H1 (cell line): Measurements from ENCODE around the gene ATP11A. TPM values are rescaled to one million over a fixed set of nuclear protein-coding genes. Genes with fewer than 3 reads are reported as not detected.

Source experiments
- CTCF ChIA-PET: fragments of 300-600 bp; sonication (Branson Sonifier 250); formaldehyde crosslinking; loops from one replicate; lab custom pipeline; 2021; ENCODE audit not compliant: partially characterized antibody; lab: Charles Lee
- POLR2A ChIA-PET: fragments of 300-600 bp; sonication (Branson Sonifier 250); formaldehyde crosslinking; loops from one replicate; lab custom pipeline; 2021; ENCODE audit warnings: inconsistent platforms; ENCODE audit not compliant: partially characterized antibody; lab: Charles Lee
- DNase-seq, 2 experiments: peaks; one replicate each; pipeline versions ENCODE4 v3.0.0 to v3.0.0-alpha.2; 2010 to 2022; ENCODE audit warnings: low spot score in 2 of 2, low read depth in 1 of 2, mixed read lengths in 1 of 2
- FAIRE-seq: peaks from 2 replicates; lab custom pipeline; 2011; peaks lifted over from hg19 to GRCh38; lab: Jason Lieb, UNC
- H2AFZ ChIP-seq: 2 replicates; pipeline ENCODE4 v1.8.1; 2012; ENCODE audit warnings: low read length, inconsistent platforms
- H2AK5ac ChIP-seq: 2 replicates; pipeline ENCODE4 v1.6.1; 2013; ENCODE audit warnings: low read depth, low read length
- H2BK120ac ChIP-seq: replicated peaks from 2 replicates; pipeline ENCODE3; 2013; ENCODE audit warnings: low read depth, low read length, inconsistent platforms
- H2BK12ac ChIP-seq: 2 replicates; pipeline ENCODE4 v1.6.1; 2013; ENCODE audit warnings: low read depth, low read length
- H2BK15ac ChIP-seq: 2 replicates; pipeline ENCODE4 v1.6.1; 2013; ENCODE audit warnings: low read length
- H2BK20ac ChIP-seq: 2 replicates; pipeline ENCODE4 v1.6.1; 2013; ENCODE audit warnings: low read length
- H2BK5ac ChIP-seq: 2 replicates; pipeline ENCODE4 v1.6.1; 2013; ENCODE audit warnings: low read depth, low read length
- H3K14ac ChIP-seq: 2 replicates; pipeline ENCODE4 v1.6.1; 2013; ENCODE audit warnings: inconsistent platforms; ENCODE audit not compliant: insufficient read length
- H3K18ac ChIP-seq: 2 replicates; pipeline ENCODE4 v1.6.1; 2013; ENCODE audit warnings: low read length; ENCODE audit errors: extremely low read depth
- H3K23ac ChIP-seq: 2 replicates; pipeline ENCODE4 v1.6.1; 2013; ENCODE audit warnings: inconsistent platforms; ENCODE audit not compliant: insufficient read length
- H3K23me2 ChIP-seq: 2 replicates; pipeline ENCODE4 v1.6.1; 2013; ENCODE audit warnings: low read depth, low read length
- H3K27ac ChIP-seq: 2 replicates; pipeline ENCODE4 v1.6.1; 2011; ENCODE audit warnings: low read depth, low read length, inconsistent platforms
- H3K27me3 ChIP-seq, 4 experiments: replicated peaks in 1 of 4; 1 replicate in 1 of 4; 2 replicates in 3 of 4; pipeline versions ENCODE4 v1.6.1 to v1.8.1; 2011 to 2013; ENCODE audit warnings: low read length in 3 of 4, mild to moderate bottlenecking in 3 of 4, inconsistent platforms in 2 of 4, mixed read lengths in 2 of 4, moderate library complexity in 1 of 4; ENCODE audit not compliant: control insufficient read depth in 3 of 4, insufficient read depth in 3 of 4; ENCODE audit errors: extremely low read depth in 1 of 4
- H3K36me3 ChIP-seq, 4 experiments: 2 replicates each; pipeline versions ENCODE4 v1.6.1 to v1.8.1; 2011 to 2013; ENCODE audit warnings: mild to moderate bottlenecking in 4 of 4, low read length in 3 of 4, moderate library complexity in 2 of 4, control low read depth in 1 of 4, inconsistent platforms in 1 of 4; ENCODE audit not compliant: insufficient read depth in 4 of 4, control insufficient read depth in 2 of 4
- H3K4ac ChIP-seq: replicated peaks from 2 replicates; pipeline ENCODE3; 2013; ENCODE audit warnings: low read length, low read depth, mixed read lengths, inconsistent platforms; ENCODE audit not compliant: insufficient read length
- H3K4me1 ChIP-seq, 4 experiments: replicated peaks in 1 of 4; 1 replicate in 1 of 4; 2 replicates in 3 of 4; pipeline versions ENCODE4 v1.6.1 to v1.8.1; 2011 to 2013; ENCODE audit warnings: low read length in 3 of 4, inconsistent platforms in 2 of 4, mixed read lengths in 1 of 4; ENCODE audit not compliant: insufficient read depth in 4 of 4, control insufficient read depth in 3 of 4
- H3K4me2 ChIP-seq, 2 experiments: 2 replicates each; pipeline versions ENCODE4 v1.6.1 to v1.8.1; 2011 to 2013; ENCODE audit warnings: low read depth in 2 of 2, low read length in 2 of 2, control low read depth in 1 of 2, inconsistent platforms in 1 of 2, mild to moderate bottlenecking in 1 of 2; ENCODE audit not compliant: insufficient read depth in 1 of 2
- H3K4me3 ChIP-seq, 4 experiments: fragments of 200-600, 300-600 bp in 1 of 4; sonication (generic), shearing (Covaris generic), sonication (Bioruptor Twin) in 1 of 4; 2 replicates each; pipeline versions ENCODE4 v1.5.1 to v1.8.1; 2011 to 2016; ENCODE audit warnings: low read length in 4 of 4, low read depth in 3 of 4, control low read depth in 2 of 4, inconsistent platforms in 2 of 4, mild to moderate bottlenecking in 2 of 4, mixed read lengths in 1 of 4, moderate library complexity in 1 of 4; ENCODE audit not compliant: insufficient read depth in 2 of 4; ENCODE audit errors: extremely low read depth in 1 of 4
- H3K56ac ChIP-seq: replicated peaks from 2 replicates; pipeline ENCODE3; 2013; ENCODE audit warnings: low read depth, mild to moderate bottlenecking, mixed read lengths, low read length, inconsistent platforms; ENCODE audit not compliant: insufficient read length
- H3K79me1 ChIP-seq: 2 replicates; pipeline ENCODE4 v1.6.1; 2013; ENCODE audit warnings: low read depth, low read length, control low read depth
- H3K79me2 ChIP-seq, 2 experiments: 2 replicates each; pipeline versions ENCODE4 v1.6.1 to v1.8.1; 2012 to 2013; ENCODE audit warnings: low read length in 2 of 2, mild to moderate bottlenecking in 2 of 2, inconsistent platforms in 1 of 2; ENCODE audit not compliant: insufficient read depth in 2 of 2, control insufficient read depth in 1 of 2
- H3K9ac ChIP-seq, 4 experiments: replicated peaks in 1 of 4; 1 replicate in 1 of 4; 2 replicates in 3 of 4; pipeline versions ENCODE4 v1.6.1 to v1.8.1; 2011 to 2013; ENCODE audit warnings: low read depth in 3 of 4, low read length in 3 of 4, control low read depth in 2 of 4, mild to moderate bottlenecking in 2 of 4, moderate library complexity in 2 of 4, inconsistent platforms in 1 of 4; ENCODE audit errors: extremely low read depth in 1 of 4
- H3K9me3 ChIP-seq, 2 experiments: 2 replicates each; pipeline versions ENCODE4 v1.6.1 to v1.8.1; 2012 to 2013; ENCODE audit warnings: mild to moderate bottlenecking in 2 of 2, moderate library complexity in 2 of 2, control low read depth in 1 of 2, inconsistent platforms in 1 of 2, low read depth in 1 of 2, low read length in 1 of 2, mixed read lengths in 1 of 2; ENCODE audit not compliant: insufficient read depth in 2 of 2
- H4K20me1 ChIP-seq, 2 experiments: replicated peaks in 1 of 2; 2 replicates each; pipeline versions ENCODE3 to v1.8.1; 2011 to 2013; ENCODE audit warnings: inconsistent platforms in 2 of 2, low read length in 2 of 2, mild to moderate bottlenecking in 1 of 2; ENCODE audit not compliant: insufficient read depth in 2 of 2, control insufficient read depth in 1 of 2
- H4K5ac ChIP-seq: 2 replicates; pipeline ENCODE4 v1.6.1; 2013; ENCODE audit warnings: low read length, low read depth, mixed read lengths, inconsistent platforms; ENCODE audit not compliant: insufficient read length
- H4K8ac ChIP-seq: 2 replicates; pipeline ENCODE4 v1.8.0; 2013; ENCODE audit warnings: mild to moderate bottlenecking, moderate library complexity, low read length, inconsistent platforms; ENCODE audit not compliant: insufficient read depth; ENCODE audit errors: extremely low read depth
- H4K91ac ChIP-seq: replicated peaks from 2 replicates; pipeline ENCODE3; 2013; ENCODE audit warnings: low read length, mixed read lengths, inconsistent platforms; ENCODE audit not compliant: insufficient read length
- CEBPB ChIP-seq: IDR thresholded peaks from 2 replicates; pipeline ENCODE4 v1.6.1; 2012; ENCODE audit warnings: low read depth, low read length
- EP300 ChIP-seq, 2 experiments: IDR thresholded peaks; 1 replicate in 1 of 2; 2 replicates in 1 of 2; pipeline ENCODE4 v1.6.1; 2011 to 2012; ENCODE audit warnings: low read depth in 2 of 2, low read length in 2 of 2, mild to moderate bottlenecking in 2 of 2, borderline replicate concordance in 1 of 2, inconsistent platforms in 1 of 2, moderate library complexity in 1 of 2
- EZH2 ChIP-seq: fragments of 200-600 bp; sonication (generic); IDR thresholded peaks from 2 replicates; pipeline ENCODE4 v1.7.1; 2012; ENCODE audit warnings: low read depth, mild to moderate bottlenecking, moderate library complexity, low read length, inconsistent platforms; ENCODE audit not compliant: severe bottlenecking
- FOSL1 ChIP-seq: IDR thresholded peaks from 2 replicates; pipeline ENCODE4 v1.6.1; 2011; ENCODE audit warnings: mild to moderate bottlenecking, low read depth, low read length, moderate library complexity; ENCODE audit not compliant: insufficient read depth
- JUND ChIP-seq: IDR thresholded peaks from 2 replicates; pipeline ENCODE4 v1.6.1; 2011; ENCODE audit warnings: mild to moderate bottlenecking, improper control_type of control experiment, low read length
- NRF1 ChIP-seq: IDR thresholded peaks from 2 replicates; pipeline ENCODE4 v1.6.1; 2011; ENCODE audit warnings: mild to moderate bottlenecking, low read depth, low read length, improper control_type of control experiment
- POLR2A ChIP-seq, 2 experiments: IDR thresholded peaks; 1 replicate in 1 of 2; 2 replicates in 1 of 2; pipeline ENCODE4 v1.6.1; 2011; ENCODE audit warnings: low read depth in 2 of 2, low read length in 2 of 2, mild to moderate bottlenecking in 2 of 2; ENCODE audit errors: control extremely low read depth in 1 of 2
- POU5F1 ChIP-seq: IDR thresholded peaks from 2 replicates; pipeline ENCODE4 v1.6.1; 2011; ENCODE audit warnings: low read depth, mild to moderate bottlenecking, low read length, moderate library complexity
- SIX5 ChIP-seq: IDR thresholded peaks from 2 replicates; pipeline ENCODE4 v1.6.1; 2011; ENCODE audit warnings: mild to moderate bottlenecking, low read depth, low read length
- TAF1 ChIP-seq: IDR thresholded peaks from 2 replicates; pipeline ENCODE4 v1.6.1; 2011; ENCODE audit warnings: mild to moderate bottlenecking, low read depth, low read length
- TAF7 ChIP-seq: optimal IDR thresholded peaks from 2 replicates; pipeline ENCODE3; 2011; ENCODE audit warnings: low read depth, mild to moderate bottlenecking, inconsistent platforms, low read length, moderate library complexity, borderline replicate concordance
- TCF12 ChIP-seq: IDR thresholded peaks from 2 replicates; pipeline ENCODE4 v1.6.1; 2011; ENCODE audit warnings: low read depth, mild to moderate bottlenecking, low read length
- WGBS, 2 experiments: shearing (Covaris generic) in 1 of 2; methylation state at CpG; one replicate each; pipeline versions ENCODE4 v1.1.6 to v1.1.7; 2013 to 2015; ENCODE audit warnings: low lambda C conversion rate in 2 of 2, mixed read lengths in 2 of 2, inconsistent platforms in 1 of 2, low coverage in 1 of 2, missing lambda C conversion rate in 1 of 2; ENCODE audit not compliant: insufficient replicate concordance in 2 of 2, insufficient coverage in 1 of 2, insufficient read length in 1 of 2; ENCODE audit errors: extremely low coverage in 1 of 2, missing lambda C conversion rate in 1 of 2; 5-methylcytosine and 5-hydroxymethylcytosine counted together
- polyA plus RNA-seq, 7 experiments: library from polyadenylated mRNA; depleted of rRNA in 3 of 7; stranded (reverse) in 5 of 7; unstranded in 2 of 7; fragments of >200 nt in 5 of 7; fragments of 200-250 nt in 2 of 7; gene quantifications; 1 replicate in 5 of 7; 2 replicates in 1 of 7; 4 replicates in 1 of 7; pipeline versions ENCODE4 v1.2.1 to v1.2.3, GENCODE V29; 2011 to 2013; ENCODE audit warnings: missing spikeins in 2 of 7, mixed read lengths in 2 of 7
- total RNA-seq: library from RNA; stranded (reverse); fragmentation: NEBNext Ultra II Directional; extraction: Animal tissue kit (Norgen Biotek cat#: 25700); gene quantifications from 2 replicates; pipeline ENCODE4 v1.2.1, GENCODE V29; 2021
- TF ChIP-seq, protein P1 (sequence below): IDR thresholded peaks from 2 replicates; pipeline ENCODE4 v1.6.1; 2012; ENCODE audit warnings: inconsistent platforms
- TF ChIP-seq, protein P2 (sequence below): IDR thresholded peaks from 2 replicates; pipeline ENCODE4 v1.6.1; 2011; ENCODE audit warnings: low read depth, mild to moderate bottlenecking, low read length; ENCODE audit not compliant: insufficient read depth

ATP11A gene
- total and polyA plus RNA-seq, 2 of the 8 experiments (the other 6 are each of a cell fraction or from before 2014, with no cell fraction given) = 28.8 to 72.9 TPM

DNA sequence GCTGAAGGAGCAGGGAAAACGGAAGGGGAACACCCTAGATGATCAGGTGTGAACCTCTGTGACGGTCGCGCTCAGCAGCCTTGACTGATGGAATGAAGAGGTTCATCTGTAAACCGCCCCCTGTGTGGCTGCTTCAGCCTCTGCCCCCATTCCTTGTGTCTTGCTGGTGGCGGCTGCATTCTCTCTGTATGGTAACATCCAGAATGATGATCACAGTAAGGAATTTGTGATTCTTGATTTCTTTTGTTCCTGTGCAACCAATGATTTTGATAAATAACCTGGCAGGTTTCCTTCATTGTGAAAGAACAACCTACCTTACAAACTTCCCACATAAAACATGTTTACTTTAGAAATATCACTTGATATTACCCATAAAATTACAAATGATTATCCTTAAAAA is 160.4 kb downstream of the ATP11A start:
- H3K4me2 ChIP-seq = no peak overlapping the region
- TF ChIP-seq, protein P1, sequence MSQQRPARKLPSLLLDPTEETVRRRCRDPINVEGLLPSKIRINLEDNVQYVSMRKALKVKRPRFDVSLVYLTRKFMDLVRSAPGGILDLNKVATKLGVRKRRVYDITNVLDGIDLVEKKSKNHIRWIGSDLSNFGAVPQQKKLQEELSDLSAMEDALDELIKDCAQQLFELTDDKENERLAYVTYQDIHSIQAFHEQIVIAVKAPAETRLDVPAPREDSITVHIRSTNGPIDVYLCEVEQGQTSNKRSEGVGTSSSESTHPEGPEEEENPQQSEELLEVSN = no peak
- no peak for TF ChIP-seq TAF1
- no peak for TF ChIP-seq POLR2A (IDR thresholded peaks at IDR 0.05; ENCODE audit: control extremely low read depth in 1 of 2, low read depth in 2 of 2, low read length in 2 of 2)
- no peak for TF ChIP-seq EP300 (IDR thresholded peaks at IDR 0.05; ENCODE audit: borderline replicate concordance in 1 of 2, low read depth in 2 of 2, low read length in 2 of 2)
- TF ChIP-seq, protein P2, sequence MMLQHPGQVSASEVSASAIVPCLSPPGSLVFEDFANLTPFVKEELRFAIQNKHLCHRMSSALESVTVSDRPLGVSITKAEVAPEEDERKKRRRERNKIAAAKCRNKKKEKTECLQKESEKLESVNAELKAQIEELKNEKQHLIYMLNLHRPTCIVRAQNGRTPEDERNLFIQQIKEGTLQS = no peak
- TF ChIP-seq TAF7 = no peak
- TF ChIP-seq FOSL1 = no peak
- no peak for TF ChIP-seq POU5F1
- no peak for TF ChIP-seq SIX5
- TF ChIP-seq NRF1 = no peak
- TF ChIP-seq EZH2 = no peak
- TF ChIP-seq JUND = no peak
- no peak for TF ChIP-seq CEBPB
- no peak for TF ChIP-seq TCF12

More for the DNA sequence above, 160.4 kb downstream of the ATP11A start:
- no peak overlapping the region for H3K23ac ChIP-seq
- H4K8ac ChIP-seq = no peak overlapping the region
- no peaks in the 10 kb centered on the region for H3K79me2 ChIP-seq
- POLR2A ChIA-PET = no interaction called here
- H3K9me3 ChIP-seq = no peaks in the 10 kb centered on the region
- H4K5ac ChIP-seq = no peak overlapping the region
- H3K18ac ChIP-seq = no peak overlapping the region
- no peak overlapping the region for H3K14ac ChIP-seq
- no peak overlapping the region for H2BK12ac ChIP-seq
- no peak overlapping the region for H3K9ac ChIP-seq
- no peak overlapping the region for H2AFZ ChIP-seq
- FAIRE-seq (no peak), DNase-seq (no peak)
- no peaks in the 10 kb centered on the region; the same call in 1 of the 2 replicates for H3K79me1 ChIP-seq
- H3K4me3 ChIP-seq = no peak overlapping the region
- H3K56ac ChIP-seq = no peak overlapping the region
- peaks cover 0 to 36% (median 13%) of the 10 kb centered on the region in 4 experiments; a peak in 5 of 8 replicates for H3K36me3 ChIP-seq
- no peak overlapping the region for H2BK120ac ChIP-seq
- no peaks in the 10 kb centered on the region for H3K27me3 ChIP-seq
- H2BK15ac ChIP-seq = no peak overlapping the region
- H3K4ac ChIP-seq = no peak overlapping the region
- 89% methylated on average over 6 of the region's 6 CpGs; no CpG with 5 or more reads in 1 of the 2 experiments for WGBS, 2 experiments
- H2BK5ac ChIP-seq = no peak overlapping the region
- no peaks in the 10 kb centered on the region for H3K4me1 ChIP-seq
- no peaks in the 10 kb centered on the region for H3K23me2 ChIP-seq
- H2AK5ac ChIP-seq = no peak overlapping the region
- H4K91ac ChIP-seq = no peak overlapping the region
- no peak overlapping the region for H3K27ac ChIP-seq
- CTCF ChIA-PET = no interaction called here
- H2BK20ac ChIP-seq = no peak overlapping the region
- H4K20me1 ChIP-seq = peaks cover 0 to 2% of the 10 kb centered on the region in 2 experiments
